Sigmoid colon (tissue), 4 donors: Measurements from ENCODE around the gene NAT14.

Experiments
- CTCF ChIP-seq, 4 experiments: fragments of 450-650 bp in 3 of 4; fragments of 200-600 bp in 1 of 4; IDR thresholded peaks; one replicate each; pipeline ENCODE4 v1.5.1; 2016 to 2019; ENCODE audit warnings: antibody characterized with exemption in 4 of 4, mild to moderate bottlenecking in 3 of 4, moderate library complexity in 2 of 4
- EP300 ChIP-seq, 4 donors: sonication (generic); formaldehyde crosslinking; IDR thresholded peaks; one replicate each; pipeline ENCODE4 v1.6.1; 2017; ENCODE audit warnings: antibody characterized with exemption in 4 of 4
- POLR2A ChIP-seq, 2 donors: fragments of 450-650 bp; IDR thresholded peaks; one replicate each; pipeline ENCODE4 v1.6.1; 2016; ENCODE audit warnings: antibody characterized with exemption in 2 of 2, mild to moderate bottlenecking in 2 of 2, moderate library complexity in 2 of 2
- POLR2AphosphoS5 ChIP-seq, 4 donors: sonication (generic); formaldehyde crosslinking; IDR thresholded peaks; one replicate each; pipeline ENCODE4 v1.6.1; 2017; ENCODE audit warnings: antibody characterized with exemption in 4 of 4

DNA sequence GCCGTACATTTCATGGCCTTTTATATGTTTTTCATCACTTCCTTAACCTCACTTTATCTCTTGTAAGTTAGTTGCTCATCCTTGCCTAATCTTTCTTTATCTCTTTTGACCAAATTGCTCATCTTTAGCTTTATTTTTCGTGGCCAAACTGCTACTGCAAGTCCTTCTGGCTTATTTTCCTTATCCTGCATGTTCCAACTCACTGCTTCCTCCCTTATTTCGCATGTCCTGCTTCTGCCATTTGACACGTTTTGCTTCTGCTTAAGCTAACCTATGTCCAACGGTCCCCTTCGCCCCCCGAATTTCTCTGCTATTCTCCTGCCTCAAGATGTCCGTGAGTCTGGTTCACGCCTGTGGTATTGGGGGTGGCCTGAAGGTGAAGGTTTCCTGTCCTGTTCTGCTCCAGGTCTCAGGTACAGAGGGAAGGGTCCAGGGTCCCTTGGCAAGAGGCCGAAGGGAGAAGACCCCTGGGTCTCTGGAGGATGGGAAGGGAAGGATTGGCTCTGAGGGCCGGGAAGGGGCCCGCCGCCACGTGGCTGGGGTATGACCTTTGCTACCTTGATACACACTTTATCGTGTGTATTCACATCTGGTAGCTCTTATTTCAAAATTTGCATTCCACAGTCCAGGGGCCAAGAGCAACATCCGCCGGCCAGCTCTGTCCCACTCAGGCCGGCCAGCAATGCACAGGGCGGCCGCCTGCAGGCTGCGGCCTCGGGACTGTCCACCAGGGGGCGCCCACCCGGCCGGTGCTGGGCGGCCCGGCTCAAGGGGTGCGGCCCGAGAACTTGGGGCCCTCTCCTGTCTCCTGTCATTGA, 17.5 kb upstream of the NAT14 start:
- no peak for TF ChIP-seq POLR2AphosphoS5 (IDR thresholded peaks at IDR 0.05)
- no peak for TF ChIP-seq POLR2A (IDR thresholded peaks at IDR 0.05)
- TF ChIP-seq CTCF (IDR thresholded peaks at IDR 0.05): peak; percentile 91 to 99 (median 94)
- peak in 1 of 4 donors; percentile 30 for TF ChIP-seq EP300 (IDR thresholded peaks at IDR 0.05)
